HG02759 (cell line): ENCODE measurements around the gene SH3GLB1.
"Not testable (repeated sequence)": the region's sequence is repeated elsewhere in the genome, so short reads cannot be mapped to it uniquely, and the experiment has no call there.

ENCODE experiments used
- ATAC-seq: cut with Tn5 transposase; IDR thresholded peaks from one replicate; pipeline ENCODE4 v1.9.1; 2021; ENCODE audit warnings: mild to moderate bottlenecking, moderate library complexity; ENCODE audit not compliant: unreplicated experiment

Gene SH3GLB1

DNA sequence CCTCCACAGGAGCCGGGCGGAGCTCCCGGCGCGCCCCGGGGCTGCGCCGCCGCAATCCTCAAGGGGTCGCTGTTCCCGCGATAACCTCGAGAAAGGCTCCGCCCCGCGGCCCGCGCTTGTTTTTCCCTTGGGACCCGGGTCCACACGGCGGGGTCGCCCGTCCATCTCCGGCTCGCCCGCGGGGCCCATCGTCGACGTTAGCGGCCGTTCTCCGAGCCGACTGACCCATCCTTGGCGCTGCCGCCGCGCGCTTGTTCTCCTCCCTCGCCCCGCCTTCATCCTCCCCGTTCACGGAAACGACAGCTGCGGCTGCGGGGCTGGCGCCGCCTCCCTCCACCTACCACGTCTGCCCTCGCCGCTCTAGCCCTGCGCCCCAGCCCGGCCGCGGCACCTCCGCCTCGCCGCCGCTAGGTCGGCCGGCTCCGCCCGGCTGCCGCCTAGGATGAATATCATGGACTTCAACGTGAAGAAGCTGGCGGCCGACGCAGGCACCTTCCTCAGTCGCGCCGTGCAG lies at the start of gene SH3GLB1:
SH3GLB1 (plus strand) TSS at position 119 of the 514 bp plus-strand sequence; CDS start at position 443, 324 bp downstream.
- peak; percentile 88 for ATAC-seq

- not testable (repeated sequence) for ATAC-seq
These were observed 46.0 kb upstream of the SH3GLB1 start for GRCh38 chr1:86658381-86658780.

GRCh38 chr1:86666368-86666767 lies 38.0 kb upstream of the SH3GLB1 start:
- ATAC-seq = no peak

DNA sequence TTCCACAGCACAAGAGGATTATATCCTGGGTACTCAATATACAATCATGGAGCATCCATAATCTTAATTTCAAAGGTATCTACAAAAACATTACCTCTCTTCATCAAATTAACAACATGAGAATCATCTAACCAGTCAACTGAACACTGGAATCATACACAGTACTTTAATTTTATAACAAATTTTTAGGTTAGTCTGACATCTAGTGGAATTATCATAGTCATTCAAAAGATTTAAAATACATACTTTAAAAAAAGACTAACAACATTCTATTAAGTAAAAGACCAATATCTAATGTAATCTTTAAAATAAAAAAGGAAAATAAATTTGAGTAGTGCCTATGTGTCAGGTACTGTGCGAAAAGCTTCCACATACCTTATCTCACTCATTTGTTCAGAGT lies 16.8 kb upstream of the SH3GLB1 start:
- ATAC-seq = no peak

- ATAC-seq = no peak
These were observed 11.7 kb upstream of the SH3GLB1 start for GRCh38 chr1:86692641-86693040.

- no peak for ATAC-seq
These were observed 9.0 kb upstream of the SH3GLB1 start for GRCh38 chr1:86695400-86695799.

DNA sequence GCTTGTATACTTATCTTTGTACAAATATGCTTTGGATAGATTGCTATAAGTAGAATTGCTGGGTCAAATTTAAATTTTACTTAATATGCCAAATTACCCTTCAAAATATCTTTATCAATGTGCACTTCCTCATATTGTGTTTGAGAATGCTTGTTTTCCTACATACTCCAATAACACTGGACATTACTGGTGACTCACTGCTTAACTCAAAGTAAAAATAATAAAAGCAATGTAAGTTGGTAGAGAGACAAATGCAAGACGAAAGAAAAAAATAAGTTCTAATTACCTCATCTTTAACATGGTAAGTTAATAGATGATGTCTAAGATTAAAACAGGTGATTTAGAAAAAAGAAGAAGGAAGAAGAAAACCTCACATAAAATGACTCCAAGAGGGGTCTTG lies 7.9 kb upstream of the SH3GLB1 start:
- ATAC-seq = no peak

DNA sequence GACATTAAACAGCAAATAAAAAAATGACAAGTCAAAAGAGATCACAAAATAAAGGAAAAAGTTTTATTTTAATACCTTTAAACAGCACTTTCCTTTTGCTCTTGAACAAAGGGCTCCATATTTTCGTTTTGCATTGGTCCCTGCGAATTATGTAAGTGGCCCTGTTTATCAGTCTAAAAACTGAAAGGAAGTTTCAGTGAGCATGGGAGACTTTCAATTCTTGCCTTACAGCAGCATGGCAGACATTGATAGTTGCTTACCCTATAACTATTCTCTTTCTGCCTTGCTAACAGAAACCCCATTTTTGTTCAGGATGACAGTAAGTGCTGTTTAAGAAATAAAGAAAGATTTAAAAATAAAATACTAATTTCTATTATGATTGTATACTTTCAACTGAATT lies 5.2 kb upstream of the SH3GLB1 start:
- ATAC-seq = no peak

- no peak for ATAC-seq
These were observed 2.6 kb upstream of the SH3GLB1 start for GRCh38 chr1:86701731-86702130.

DNA sequence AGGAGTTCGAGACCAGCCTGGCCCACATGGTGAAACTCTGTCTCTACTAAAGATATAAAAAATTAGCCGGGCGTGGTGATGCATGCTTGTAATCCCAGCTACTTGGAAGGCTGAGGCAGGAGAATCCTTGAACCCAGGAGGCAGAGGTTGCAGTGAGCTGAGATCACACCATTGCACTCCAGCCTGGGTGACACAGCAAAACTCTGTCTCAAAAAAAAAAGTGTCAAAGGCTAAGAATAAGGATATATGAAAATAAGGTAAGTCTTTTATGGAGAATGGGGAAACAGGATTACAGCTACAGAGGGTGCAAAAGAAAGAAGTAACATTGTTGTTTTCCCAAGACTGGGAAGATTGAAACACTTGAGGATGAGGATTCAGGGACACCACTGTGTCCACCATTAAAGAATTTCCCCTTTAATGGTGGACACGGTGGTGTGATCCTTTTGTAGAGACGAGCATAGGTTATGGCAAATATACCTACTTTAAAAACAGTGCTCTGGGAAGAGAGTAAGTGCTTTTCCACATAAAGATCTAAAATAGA lies 1.4 kb upstream of the SH3GLB1 start:
- ATAC-seq = not testable (repeated sequence)

- ATAC-seq = peak; percentile 40
These were observed 499 bp upstream of the SH3GLB1 start for GRCh38 chr1:86703696-86704457.

GRCh38 chr1:86704972-86705664 lies 742 bp downstream of the SH3GLB1 start:
- ATAC-seq = peak; percentile 31

DNA sequence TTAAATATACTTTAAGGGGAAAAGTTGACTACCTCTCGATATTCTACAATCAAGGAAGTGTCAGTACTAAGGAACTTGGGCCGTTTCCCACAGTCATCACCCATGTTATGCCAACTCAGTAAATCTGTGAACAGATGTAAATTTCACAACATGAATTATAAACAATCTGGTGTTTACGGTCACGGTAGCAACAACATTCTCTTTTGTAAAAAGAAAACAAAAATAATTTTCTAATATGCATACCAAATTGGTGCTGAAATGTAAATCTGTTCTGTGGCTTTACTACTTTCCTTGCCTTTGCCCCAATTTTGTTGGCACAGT lies 1.2 kb downstream of the SH3GLB1 start:
- ATAC-seq = no peak

- ATAC-seq = no peak
These were observed 1.8 kb downstream of the SH3GLB1 start for GRCh38 chr1:86706018-86706635.

- no peak for ATAC-seq
These were observed 4.5 kb downstream of the SH3GLB1 start for GRCh38 chr1:86708920-86709319.

DNA sequence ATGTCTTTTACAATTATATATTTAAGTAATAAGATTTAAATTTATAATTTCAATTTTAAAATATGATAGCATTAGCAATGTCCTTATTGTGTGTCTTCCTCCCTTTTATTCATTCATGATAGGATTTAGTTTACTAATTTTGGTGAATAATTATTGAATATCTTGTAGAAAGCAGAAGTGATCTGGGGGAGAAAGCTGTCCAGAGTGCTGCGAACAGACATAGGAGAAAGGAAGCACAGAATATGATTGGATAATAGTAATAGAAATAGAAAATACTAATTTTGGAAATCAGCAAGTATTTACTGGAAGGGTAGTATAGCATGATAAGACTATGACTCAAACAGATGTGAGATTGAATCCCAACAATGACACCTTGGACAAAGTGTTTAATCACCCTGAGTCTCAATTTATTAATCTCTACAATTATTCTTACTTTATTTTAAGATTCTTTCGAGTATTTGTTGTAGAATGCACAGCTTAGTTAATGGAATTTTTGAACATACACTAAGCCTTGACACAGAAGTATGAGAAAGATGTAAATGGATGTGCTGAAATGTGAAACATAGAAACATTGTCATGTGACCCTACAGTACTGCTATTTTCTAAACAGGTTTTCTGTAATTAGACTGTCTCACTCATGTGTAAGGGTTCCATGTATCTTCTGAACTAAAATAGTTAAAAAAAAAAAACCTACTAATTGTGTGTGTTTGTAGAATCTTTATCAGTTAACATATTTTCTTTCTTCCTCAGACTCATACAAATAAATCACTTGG lies 7.9 kb downstream of the SH3GLB1 start:
- ATAC-seq = no peak

- no peak for ATAC-seq
These were observed 9.1 kb downstream of the SH3GLB1 start for GRCh38 chr1:86713477-86713876.

GRCh38 chr1:86714159-86714558 lies 9.8 kb downstream of the SH3GLB1 start:
- no peak for ATAC-seq

- no peak for ATAC-seq
These were observed 10.3 kb downstream of the SH3GLB1 start for GRCh38 chr1:86714561-86715244.

DNA sequence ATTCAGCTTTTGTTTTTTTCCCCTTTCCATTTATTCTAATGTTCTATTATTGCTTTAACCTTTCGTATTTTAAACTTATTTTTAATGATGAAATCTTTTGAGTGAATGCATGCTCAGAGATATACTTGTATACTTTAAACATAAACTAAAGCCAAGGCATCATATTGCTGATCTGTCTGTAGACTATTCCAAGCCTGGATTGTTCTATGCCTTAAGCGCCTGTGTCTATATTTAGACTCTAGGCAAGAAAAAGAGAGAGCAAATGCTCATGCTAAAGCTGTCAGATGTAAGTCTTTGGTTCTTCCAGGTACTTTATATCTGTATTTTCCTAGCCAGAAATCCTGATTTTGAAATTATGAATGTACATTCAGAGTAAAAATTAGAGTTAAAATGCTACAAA lies 14.4 kb downstream of the SH3GLB1 start:
- ATAC-seq = no peak
